CD14-positive monocyte (primary cell): Measurements from ENCODE around the gene SLC22A23. TPM values are rescaled to one million over a fixed set of nuclear protein-coding genes. Genes with fewer than 3 reads are reported as not detected.

Source experiments
- DNase-seq, 3 donors: peaks; one replicate each; pipeline ENCODE4 v3.0.0-alpha.2; 2011 to 2022
- H2AFZ ChIP-seq: 2 replicates; pipeline ENCODE4 v1.6.0; 2012; ENCODE audit warnings: mild to moderate bottlenecking, low read depth, low read length, inconsistent platforms; ENCODE audit not compliant: insufficient read depth, poor library complexity, severe bottlenecking
- H3K27ac ChIP-seq, 2 donors: 1 replicate in 1 of 2; 2 replicates in 1 of 2; pipeline ENCODE4 v1.5.1; 2012 to 2013; ENCODE audit warnings: low read length in 2 of 2, control low read depth in 1 of 2, inconsistent platforms in 1 of 2, low read depth in 1 of 2, mild to moderate bottlenecking in 1 of 2
- H3K27me3 ChIP-seq, 2 donors: one replicate each; pipeline versions ENCODE4 v1.6.0 to v1.6.1; 2011 to 2013; ENCODE audit warnings: low read length in 2 of 2; ENCODE audit not compliant: control insufficient read depth in 2 of 2, insufficient read depth in 2 of 2
- H3K36me3 ChIP-seq, 2 donors: replicated peaks in 1 of 2; 1 replicate in 1 of 2; 2 replicates in 1 of 2; pipeline versions ENCODE4 v1.5.1 to v1.6.1; 2012 to 2013; ENCODE audit warnings: low read length in 2 of 2, control low read depth in 1 of 2, inconsistent platforms in 1 of 2, mild to moderate bottlenecking in 1 of 2; ENCODE audit not compliant: insufficient read depth in 2 of 2, control insufficient read depth in 1 of 2
- H3K4me1 ChIP-seq, 2 donors: 1 replicate in 1 of 2; 2 replicates in 1 of 2; pipeline versions ENCODE4 v1.5.1 to v1.6.1; 2012 to 2013; ENCODE audit warnings: low read length in 2 of 2, control low read depth in 1 of 2, inconsistent platforms in 1 of 2, mild to moderate bottlenecking in 1 of 2, moderate library complexity in 1 of 2; ENCODE audit not compliant: insufficient read depth in 2 of 2, control insufficient read depth in 1 of 2
- H3K4me2 ChIP-seq: replicated peaks from 2 replicates; pipeline ENCODE3; 2012; ENCODE audit warnings: low read length, moderate library complexity, mild to moderate bottlenecking; ENCODE audit not compliant: poor library complexity, severe bottlenecking; ENCODE audit errors: extremely low read depth
- H3K4me3 ChIP-seq, 3 experiments: fragments of 200-600 bp in 1 of 3; sonication (generic) in 1 of 3; replicated peaks in 1 of 3; 1 replicate in 2 of 3; 2 replicates in 1 of 3; pipeline ENCODE4 v1.5.1; 2011 to 2013; ENCODE audit warnings: low read length in 3 of 3, mild to moderate bottlenecking in 3 of 3, control low read depth in 2 of 3, low read depth in 2 of 3, inconsistent platforms in 1 of 3, moderate library complexity in 1 of 3
- H3K79me2 ChIP-seq: 2 replicates; pipeline ENCODE4 v1.6.0; 2012; ENCODE audit warnings: mild to moderate bottlenecking, control low read depth, inconsistent platforms, low read length, moderate library complexity; ENCODE audit not compliant: insufficient read depth
- H3K9ac ChIP-seq: 2 replicates; pipeline ENCODE4 v1.6.0; 2017; ENCODE audit warnings: low read length, mild to moderate bottlenecking; ENCODE audit not compliant: insufficient read depth, poor library complexity, severe bottlenecking
- H3K9me3 ChIP-seq, 2 donors: replicated peaks in 1 of 2; 1 replicate in 1 of 2; 2 replicates in 1 of 2; pipeline versions ENCODE4 v1.5.1 to v1.6.1; 2012 to 2013; ENCODE audit warnings: low read length in 2 of 2, control low read depth in 1 of 2; ENCODE audit not compliant: control insufficient read depth in 1 of 2, insufficient read depth in 1 of 2
- H4K20me1 ChIP-seq: 2 replicates; pipeline ENCODE4 v1.6.0; 2012; ENCODE audit warnings: mild to moderate bottlenecking, low read length, control low read depth, moderate library complexity; ENCODE audit not compliant: insufficient read depth
- H3K27ac Mint-ChIP-seq, 7 donors: one replicate each; pipeline ENCODE4 v1.8.0; 2020; ENCODE audit warnings: mild to moderate bottlenecking in 7 of 7, mixed read lengths in 7 of 7, moderate library complexity in 6 of 7, inconsistent platforms in 2 of 7
- H3K27me3 Mint-ChIP-seq, 3 donors: one replicate each; pipeline ENCODE4 v1.8.0; 2021 to 2022; ENCODE audit warnings: low read depth in 3 of 3, mild to moderate bottlenecking in 3 of 3, mixed read lengths in 3 of 3, moderate library complexity in 3 of 3, inconsistent platforms in 1 of 3
- H3K36me3 Mint-ChIP-seq, 2 donors: one replicate each; pipeline ENCODE4 v1.8.0; 2020; ENCODE audit warnings: mixed read lengths in 2 of 2, inconsistent platforms in 1 of 2, mild to moderate bottlenecking in 1 of 2
- H3K4me1 Mint-ChIP-seq: one replicate; pipeline ENCODE4 v1.8.0; 2020; ENCODE audit warnings: mild to moderate bottlenecking, mixed read lengths
- H3K4me3 Mint-ChIP-seq, 2 donors: one replicate each; pipeline ENCODE4 v1.8.0; 2020; ENCODE audit warnings: mild to moderate bottlenecking in 2 of 2, mixed read lengths in 2 of 2, moderate library complexity in 1 of 2
- H3K9me3 Mint-ChIP-seq, 7 donors: one replicate each; pipeline ENCODE4 v1.8.0; 2020 to 2022; ENCODE audit warnings: mixed read lengths in 7 of 7, mild to moderate bottlenecking in 6 of 7, moderate library complexity in 6 of 7, inconsistent platforms in 2 of 7
- CTCF ChIP-seq: fragments of 200-600 bp; IDR thresholded peaks from one replicate; pipeline ENCODE4 v1.8.0; 2022; ENCODE audit warnings: antibody characterized with exemption, mild to moderate bottlenecking
- WGBS: methylation state at CpG from one replicate; pipeline ENCODE4 v1.1.5; 2013; ENCODE audit warnings: missing lambda C conversion rate; ENCODE audit not compliant: insufficient coverage; 5-methylcytosine and 5-hydroxymethylcytosine counted together
- intact Hi-C, 2 donors: fragments of 100-400 bp; cut with micrococcal nuclease; formaldehyde crosslinking; loops; one replicate each; pipeline versions ENCODE4 v1.15.0 to v1.15.1; 2023
- polyA plus RNA-seq, 3 donors: library from polyadenylated mRNA; depleted of rRNA in 1 of 3; unstranded in 2 of 3; stranded (reverse) in 1 of 3; fragments of 300-500 nt in 2 of 3; fragments of >200 nt in 1 of 3; fragmentation: Illumina TruSeq in 2 of 3; gene quantifications; 1 replicate in 2 of 3; 2 replicates in 1 of 3; pipeline ENCODE4 v1.2.3, GENCODE V29; 2012 to 2021

The SLC22A23 gene
- polyA plus RNA-seq, 3 donors = 0.08 TPM; not detected in 2

- Histone ChIP-seq H3K4me1 (peaks cover 9 to 11% of the 10 kb centered on the region in 2 donors), H3K27me3 (peaks cover 40 to 66% of the 10 kb centered on the region in 2 donors), H3K36me3 (no peaks in the 10 kb centered on the region), H3K9ac (no peak overlapping the region), H3K4me2 (no peak overlapping the region), H3K79me2 (no peaks in the 10 kb centered on the region), H4K20me1 (no peaks in the 10 kb centered on the region), H2AFZ (no peak overlapping the region), H3K4me3 (no peak overlapping the region), H3K9me3 (peaks cover 0 to 18% of the 10 kb centered on the region in 2 donors), H3K27ac (no peak overlapping the region)
- peaks cover 0 to 15% (median 2%) of the 10 kb centered on the region in 7 donors for H3K9me3 Mint-ChIP-seq
- peaks cover 64 to 81% (median 81%) of the 10 kb centered on the region in 3 donors for H3K27me3 Mint-ChIP-seq
- no peak overlapping the region for H3K27ac Mint-ChIP-seq
- H3K4me1 Mint-ChIP-seq = peaks cover 15% of the 10 kb centered on the region
- intact Hi-C loops = no loop called here
- TF ChIP-seq CTCF = no peak
- DNase-seq = no peak
- 100% methylated on average over 1 of the region's 2 CpGs for WGBS
- no peak overlapping the region for H3K4me3 Mint-ChIP-seq
- peaks cover 0 to 3% of the 10 kb centered on the region in 2 donors for H3K36me3 Mint-ChIP-seq
Observed at GRCh38 chr6:3235486-3235885, 221.4 kb downstream of the SLC22A23 start.

- TF ChIP-seq CTCF = no peak
- peaks cover 16 to 20% of the 10 kb centered on the region in 2 donors for H3K4me1 ChIP-seq
- peaks cover 77 to 97% (median 93%) of the 10 kb centered on the region in 3 donors for H3K27me3 Mint-ChIP-seq
- H3K9me3 ChIP-seq = peaks cover 0 to 32% of the 10 kb centered on the region in 2 donors
- no peak overlapping the region for H2AFZ ChIP-seq
- no peak overlapping the region for H3K9ac ChIP-seq
- no peak overlapping the region for H3K27ac Mint-ChIP-seq
- H4K20me1 ChIP-seq = no peaks in the 10 kb centered on the region
- H3K79me2 ChIP-seq = no peaks in the 10 kb centered on the region
- no peak for DNase-seq
- peaks cover 55 to 80% of the 10 kb centered on the region in 2 donors for H3K27me3 ChIP-seq
- no peak overlapping the region for H3K4me2 ChIP-seq
- H3K4me3 ChIP-seq = no peak overlapping the region
- intact Hi-C loops = no loop called here
- peaks cover 25% of the 10 kb centered on the region for H3K4me1 Mint-ChIP-seq
- peaks cover 0 to 25% (median 2%) of the 10 kb centered on the region in 7 donors for H3K9me3 Mint-ChIP-seq
- no peak overlapping the region for H3K27ac ChIP-seq
- H3K36me3 ChIP-seq = no peaks in the 10 kb centered on the region
- peak overlapping the region in 1 of 2 donors; percentile 58 for H3K4me3 Mint-ChIP-seq
- 82% methylated on average over 3 of the region's 3 CpGs for WGBS
- peaks cover 0 to 5% of the 10 kb centered on the region in 2 donors for H3K36me3 Mint-ChIP-seq
Observed at GRCh38 chr6:3233904-3234303, 222.9 kb downstream of the SLC22A23 start.
